Endothelial cell (in vitro differentiated cells): ENCODE measurements around the gene BSCL2. TPM values are rescaled to one million over a fixed set of nuclear protein-coding genes. Genes with fewer than 3 reads are reported as not detected.

ENCODE experiments used
- DNase-seq: peaks from one replicate; pipeline ENCODE4 v3.0.0; 2021; ENCODE audit warnings: low spot score
- H3K27ac Mint-ChIP-seq: one replicate; pipeline ENCODE4 v1.8.0; 2021; ENCODE audit warnings: mixed read lengths, inconsistent platforms; ENCODE audit not compliant: unreplicated experiment
- H3K27me3 Mint-ChIP-seq: one replicate; pipeline ENCODE4 v1.8.0; 2021; ENCODE audit warnings: mild to moderate bottlenecking, moderate library complexity, mixed read lengths, inconsistent platforms; ENCODE audit not compliant: unreplicated experiment
- H3K36me3 Mint-ChIP-seq: one replicate; pipeline ENCODE4 v1.8.0; 2021; ENCODE audit warnings: mild to moderate bottlenecking, low read depth, mixed read lengths, inconsistent platforms; ENCODE audit not compliant: unreplicated experiment
- H3K4me1 Mint-ChIP-seq: one replicate; pipeline ENCODE4 v1.8.0; 2021; ENCODE audit warnings: mild to moderate bottlenecking, mixed read lengths, inconsistent platforms; ENCODE audit not compliant: unreplicated experiment
- H3K4me3 Mint-ChIP-seq: one replicate; pipeline ENCODE4 v1.8.0; 2021; ENCODE audit warnings: mild to moderate bottlenecking, mixed read lengths, inconsistent platforms; ENCODE audit not compliant: unreplicated experiment
- H3K9me3 Mint-ChIP-seq: one replicate; pipeline ENCODE4 v1.8.0; 2021; ENCODE audit warnings: mixed read lengths, inconsistent platforms; ENCODE audit not compliant: unreplicated experiment
- CTCF ChIP-seq: fragments of 200-600 bp; sonication (generic); IDR thresholded peaks from one replicate; pipeline ENCODE4 v1.5.0; 2021; ENCODE audit warnings: antibody characterized with exemption; ENCODE audit not compliant: unreplicated experiment
- total RNA-seq: library from RNA; stranded (reverse); fragmentation: NEBNext Ultra II Directional; extraction: Animal tissue kit (Norgen Biotek cat#: 25700); gene quantifications from one replicate; pipeline ENCODE4 v1.2.1, GENCODE V29; 2021; ENCODE audit not compliant: unreplicated experiment

The BSCL2 gene
- total RNA-seq, 1 donor from 2014 or later, result 53.6 TPM

GRCh38 chr11:62728171-62728988, 21.2 kb upstream of the BSCL2 start, which contains the start of gene TTC9C:
Gene TTC9C, plus strand, starts transcription at chr11:62728486. Its CDS starts 363 bp downstream, at chr11:62728849.
- DNase-seq, result peak; percentile 78
- Mint-ChIP-seq H3K36me3 (peaks cover 26% of the 10 kb centered on the region), H3K27me3 (peaks cover 21% of the 10 kb centered on the region), H3K27ac (peak within 1 kb of the TSS; percentile 96), H3K4me1 (peaks cover 31% of the 10 kb centered on the region), H3K4me3 (peak within 1 kb of the TSS; percentile 99), H3K9me3 (no peaks in the 10 kb centered on the region)
- TF ChIP-seq CTCF, result no peak

DNA sequence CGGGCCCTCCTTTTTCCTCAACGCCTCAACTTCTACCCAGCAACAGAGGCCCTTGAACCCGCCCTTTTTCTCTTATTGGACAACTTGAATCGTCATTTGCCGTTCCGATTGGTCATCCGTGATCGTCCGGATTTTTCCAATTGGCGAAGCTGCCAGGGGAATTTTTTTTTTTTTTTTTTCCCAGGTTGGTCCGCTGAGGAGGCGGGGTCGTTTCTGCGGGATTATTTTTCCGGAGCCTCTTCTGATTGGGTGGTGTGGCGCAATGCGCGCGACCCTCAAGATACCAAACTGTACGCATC, 20.6 kb upstream of the BSCL2 start:
- Mint-ChIP-seq H3K4me3 (peak overlapping the region; percentile 99), H3K27ac (peak overlapping the region; percentile 96), H3K4me1 (peaks cover 31% of the 10 kb centered on the region), H3K36me3 (peaks cover 23% of the 10 kb centered on the region), H3K27me3 (peaks cover 21% of the 10 kb centered on the region), H3K9me3 (no peaks in the 10 kb centered on the region)
- no peak for TF ChIP-seq CTCF
- DNase-seq, result peak; percentile 74

DNA sequence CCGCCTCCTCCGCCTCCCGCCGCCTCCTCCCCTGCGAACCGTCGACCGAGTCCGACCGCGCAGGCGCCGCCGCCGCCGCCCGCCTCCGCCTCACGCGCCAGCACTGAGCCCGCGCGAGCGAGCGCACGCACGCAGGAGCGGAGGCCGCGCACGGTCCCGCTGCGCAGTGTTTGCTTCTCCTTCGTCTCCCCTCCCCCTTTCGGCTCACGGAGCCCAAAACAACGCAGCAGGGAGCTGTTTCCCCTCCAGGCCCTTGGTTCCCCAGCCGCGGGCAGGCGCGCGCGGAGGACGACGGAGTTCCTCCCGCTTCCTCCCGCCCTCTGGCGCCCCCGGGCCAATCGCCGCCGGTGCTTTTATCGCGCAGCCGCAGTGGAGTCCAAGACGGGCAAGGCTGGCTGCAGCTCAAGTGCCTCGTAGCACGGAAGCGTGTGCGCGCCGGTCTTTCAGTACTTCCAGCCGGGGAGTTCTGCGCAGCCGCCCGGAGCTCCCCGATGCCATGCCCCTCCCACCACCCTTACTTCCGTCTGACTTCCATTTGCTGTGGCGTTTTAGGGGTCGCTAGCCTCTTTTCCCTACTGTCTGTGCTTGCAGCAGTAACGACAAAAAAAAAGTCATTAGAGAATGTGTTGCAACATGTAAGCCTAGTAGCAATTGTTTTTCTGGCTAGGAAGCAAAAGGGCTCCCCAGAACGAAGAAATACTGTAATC, 20.1 kb upstream of the BSCL2 start, which contains the start of gene HNRNPUL2:
Gene HNRNPUL2, minus strand, starts transcription at position 293 of the 707 bp plus-strand sequence. CDS start 301 bp downstream, outside the sequence.
- no peaks in the 10 kb centered on the region for H3K9me3 Mint-ChIP-seq
- H3K36me3 Mint-ChIP-seq, result peaks cover 28% of the 10 kb centered on the region
- peaks cover 21% of the 10 kb centered on the region for H3K27me3 Mint-ChIP-seq
- H3K4me1 Mint-ChIP-seq, result peaks cover 31% of the 10 kb centered on the region
- peak within 1 kb of the TSS; percentile 96 for H3K27ac Mint-ChIP-seq
- H3K4me3 Mint-ChIP-seq, result peak within 1 kb of the TSS; percentile 99
- no peak for TF ChIP-seq CTCF
- peak; percentile 98 for DNase-seq

DNA sequence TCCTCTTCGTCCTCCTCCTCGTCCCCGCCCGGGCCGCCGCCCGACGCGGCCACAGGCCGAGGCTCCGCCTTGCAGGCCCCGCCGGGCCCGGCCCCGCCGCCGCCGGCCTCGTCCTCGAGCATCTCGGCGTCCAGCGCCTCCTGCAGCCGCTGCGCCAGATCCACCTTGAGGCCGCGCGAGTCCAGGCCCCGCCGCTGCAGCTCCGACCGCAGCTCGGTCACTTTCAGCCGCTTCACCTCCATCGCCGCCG, 19.6 kb upstream of the BSCL2 start:
- H3K9me3 Mint-ChIP-seq, result no peaks in the 10 kb centered on the region
- H3K27ac Mint-ChIP-seq, result no peak overlapping the region
- no peak for TF ChIP-seq CTCF
- H3K36me3 Mint-ChIP-seq, result peaks cover 33% of the 10 kb centered on the region
- peaks cover 21% of the 10 kb centered on the region for H3K27me3 Mint-ChIP-seq
- peak overlapping the region; percentile 99 for H3K4me3 Mint-ChIP-seq
- DNase-seq, result no peak
- peaks cover 31% of the 10 kb centered on the region for H3K4me1 Mint-ChIP-seq
